HepG2 (cell line): Measurements from ENCODE around the gene HAUS1. TPM values are rescaled to one million over a fixed set of nuclear protein-coding genes. Genes with fewer than 3 reads are reported as not detected.

ENCODE experiments used
- ATAC-seq: fragments of 200-7000 bp; cut with Tn5 transposase; 3 replicates; pipeline ENCODE4 v1.9.1; 2020; ENCODE audit warnings: mild to moderate bottlenecking, moderate library complexity
- BruUV-seq: library from RNA; stranded (reverse); fragments of 400-500 nt; replicated peaks from 2 replicates; lab custom pipeline; 2021; lab: Mats Ljungman, UMichigan
- CTCF ChIA-PET: fragments of 300-600 bp; formaldehyde crosslinking; extraction: SDS; loops from one replicate; lab custom pipeline; 2021; ENCODE audit warnings: low total read pairs, inconsistent platforms, low intra/inter-chr PET ratio; lab: Yijun Ruan, JAX
- POLR2A ChIA-PET: fragments of 350-600 bp; sonication (Branson Sonifier 250); formaldehyde crosslinking; loops from one replicate; lab custom pipeline; 2020; ENCODE audit warnings: antibody characterized with exemption, inconsistent platforms; lab: Yijun Ruan, JAX
- DNase-seq: peaks from one replicate; pipeline ENCODE4 v3.0.0-alpha.2; 2015; ENCODE audit warnings: low spot score
- FAIRE-seq: peaks from 3 replicates; lab custom pipeline; 2011; peaks lifted over from hg19 to GRCh38; lab: Jason Lieb, UNC
- H2AFZ ChIP-seq: one replicate; pipeline ENCODE4 v1.6.1; 2011; ENCODE audit warnings: low read length, inconsistent platforms
- H3K27ac ChIP-seq: fragments of 300-600 bp; 3 replicates; pipeline ENCODE4 v1.8.0; 2011; ENCODE audit warnings: mixed run types, mild to moderate bottlenecking, mixed read lengths, low read length, inconsistent platforms; ENCODE audit not compliant: insufficient read depth; ENCODE audit errors: extremely low read length
- H3K27me3 ChIP-seq, 2 experiments: fragments of 200-600 bp in 1 of 2; 2 replicates in 1 of 2; 3 replicates in 1 of 2; pipeline versions ENCODE4 v1.6.0 to v1.8.0; 2011; ENCODE audit warnings: low read length in 2 of 2, mild to moderate bottlenecking in 2 of 2, moderate library complexity in 2 of 2, inconsistent platforms in 1 of 2; ENCODE audit not compliant: insufficient read depth in 2 of 2, control insufficient read depth in 1 of 2
- H3K36me3 ChIP-seq, 2 experiments: fragments of 200-600 bp in 1 of 2; replicated peaks in 1 of 2; 2 replicates in 1 of 2; 3 replicates in 1 of 2; pipeline versions ENCODE4 v1.5.1 to v1.8.0; 2011; ENCODE audit warnings: low read length in 2 of 2, inconsistent platforms in 1 of 2; ENCODE audit not compliant: insufficient read depth in 2 of 2, control insufficient read depth in 1 of 2
- H3K4me1 ChIP-seq: 2 replicates; pipeline ENCODE4 v1.5.1; 2012; ENCODE audit warnings: low read length, inconsistent platforms; ENCODE audit not compliant: insufficient read depth
- H3K4me2 ChIP-seq: 2 replicates; pipeline ENCODE4 v1.6.0; 2011; ENCODE audit warnings: low read depth, low read length, inconsistent platforms
- H3K4me3 ChIP-seq, 3 experiments: fragments of 200-600 bp in 1 of 3; sonication (generic), shearing (Covaris generic) in 1 of 3; replicated peaks in 1 of 3; 2 replicates each; pipeline ENCODE4 v1.5.1; 2011 to 2016; ENCODE audit warnings: low read length in 3 of 3, inconsistent platforms in 2 of 3, low read depth in 2 of 3, mild to moderate bottlenecking in 2 of 3, control low read depth in 1 of 3, mixed read lengths in 1 of 3; ENCODE audit not compliant: insufficient read depth in 1 of 3
- H3K79me2 ChIP-seq: one replicate; pipeline ENCODE4 v1.6.1; 2011; ENCODE audit warnings: low read length, inconsistent platforms; ENCODE audit not compliant: insufficient read depth
- H3K9ac ChIP-seq: 2 replicates; pipeline ENCODE4 v1.6.0; 2011; ENCODE audit warnings: mild to moderate bottlenecking, low read depth, low read length, inconsistent platforms; ENCODE audit not compliant: insufficient read depth
- H3K9me3 ChIP-seq: 2 replicates; pipeline ENCODE4 v1.5.1; 2012; ENCODE audit warnings: mild to moderate bottlenecking, low read length
- H4K20me1 ChIP-seq: 2 replicates; pipeline ENCODE4 v1.6.0; 2011; ENCODE audit warnings: inconsistent platforms, mild to moderate bottlenecking, low read length, moderate library complexity; ENCODE audit not compliant: insufficient read depth
- ARHGAP35 ChIP-seq: sonication (generic); formaldehyde crosslinking; IDR thresholded peaks from 2 replicates; pipeline ENCODE4 v1.9.0; 2022; ENCODE audit warnings: mild to moderate bottlenecking, inconsistent platforms, moderate library complexity, missing genetic modification reagents, borderline replicate concordance
- CAMTA2 ChIP-seq: sonication (generic); formaldehyde crosslinking; IDR thresholded peaks from 2 replicates; pipeline ENCODE4 v1.4.0; 2020; ENCODE audit warnings: mild to moderate bottlenecking, missing genetic modification reagents, borderline replicate concordance
- GPN1 ChIP-seq: sonication (generic); formaldehyde crosslinking; IDR thresholded peaks from 2 replicates; pipeline ENCODE4 v1.5.1; 2020; ENCODE audit warnings: missing genetic modification reagents, borderline replicate concordance
- KLF11 ChIP-seq: IDR thresholded peaks from 2 replicates; pipeline ENCODE4 v1.6.1; 2016; ENCODE audit warnings: missing compliant biosample characterization
- MXI1 ChIP-seq: IDR thresholded peaks from 3 replicates; pipeline ENCODE4 v1.6.1; 2012; ENCODE audit warnings: low read depth, low read length, inconsistent platforms, borderline replicate concordance
- NPAS2 ChIP-seq: sonication (generic); formaldehyde crosslinking; IDR thresholded peaks from 2 replicates; pipeline ENCODE4 v1.8.0; 2022; ENCODE audit warnings: mild to moderate bottlenecking, missing genetic modification reagents, borderline replicate concordance
- SATB2 ChIP-seq: sonication (generic); formaldehyde crosslinking; IDR thresholded peaks from 2 replicates; pipeline ENCODE4 v1.5.0; 2020; ENCODE audit warnings: missing genetic modification reagents
- SOX13 ChIP-seq, 3 experiments: fragments of 450-650 bp in 1 of 3; sonication (generic) in 1 of 3; formaldehyde crosslinking in 1 of 3; IDR thresholded peaks in 2 of 3; conservative IDR thresholded peaks in 1 of 3; 2 replicates each; pipeline versions ENCODE4 v1.5.0 to v1.6.1; 2016 to 2020; ENCODE audit warnings: antibody characterized with exemption in 1 of 3, mild to moderate bottlenecking in 1 of 3, missing compliant biosample characterization in 1 of 3, missing genetic modification reagents in 1 of 3, moderate library complexity in 1 of 3
- SYNCRIP ChIP-seq: fragments of 200-400 bp; formaldehyde crosslinking; IDR thresholded peaks from 2 replicates; pipeline ENCODE4 v1.6.1; 2018; ENCODE audit warnings: mild to moderate bottlenecking, low read depth, low read length; ENCODE audit not compliant: insufficient read depth
- ZEB1 ChIP-seq: IDR thresholded peaks from 2 replicates; pipeline ENCODE4 v1.6.1; 2012; ENCODE audit warnings: mild to moderate bottlenecking, low read depth, inconsistent platforms; ENCODE audit not compliant: insufficient replicate concordance
- ZNF207 ChIP-seq: fragments of 450-650 bp; IDR thresholded peaks from 2 replicates; pipeline ENCODE4 v1.6.1; 2016; ENCODE audit warnings: antibody characterized with exemption, borderline replicate concordance
- ZNF367 ChIP-seq: sonication (generic); formaldehyde crosslinking; IDR thresholded peaks from 2 replicates; pipeline ENCODE4 v1.4.0; 2020; ENCODE audit warnings: missing genetic modification reagents, borderline replicate concordance
- ZNF496 ChIP-seq: sonication (generic); formaldehyde crosslinking; IDR thresholded peaks from 2 replicates; pipeline ENCODE4 v1.8.1; 2023; ENCODE audit warnings: mild to moderate bottlenecking, moderate library complexity, missing genetic modification reagents; ENCODE audit not compliant: insufficient replicate concordance
- ZNF619 ChIP-seq: sonication (generic); formaldehyde crosslinking; IDR thresholded peaks from 2 replicates; pipeline ENCODE4 v1.4.0; 2020; ENCODE audit warnings: mild to moderate bottlenecking, missing genetic modification reagents
- WGBS: methylation state at CpG from one replicate; pipeline ENCODE4 v1.1.6; 2017; ENCODE audit warnings: low lambda C conversion rate; 5-methylcytosine and 5-hydroxymethylcytosine counted together
- in situ Hi-C: cut with HindIII; loops from 2 replicates; pipeline ENCODE4 v1.10.0; 2017; ENCODE audit warnings: low pct_unique_long_range_greater_than_20kb; ENCODE audit not compliant: extremely low pct_ligation_motif_present
- intact Hi-C: fragments of 100-400 bp; cut with micrococcal nuclease; formaldehyde crosslinking; loops from one replicate; pipeline ENCODE4 v1.10.0; 2022; ENCODE audit not compliant: unreplicated experiment
- polyA plus RNA-seq, 8 experiments: library from polyadenylated mRNA; depleted of rRNA in 3 of 8; stranded (reverse) in 7 of 8; unstranded in 1 of 8; fragments of >200 nt; fragmentation: Illumina TruSeq in 4 of 8; extraction: Trizol in 4 of 8; gene quantifications; 2 replicates each; pipeline versions ENCODE4 v1.2.1 to v1.2.3, GENCODE V29; 2011 to 2016; ENCODE audit warnings: low read depth in 4 of 8, missing spikeins in 1 of 8, mixed read lengths in 1 of 8; ENCODE audit not compliant: insufficient read depth in 1 of 8
- total RNA-seq, 5 experiments: library from RNA; depleted of rRNA; stranded (reverse); fragments of >200 nt; fragmentation: Illumina TruSeq; extraction: Trizol; gene quantifications; 2 replicates each; pipeline ENCODE4 v1.2.3, GENCODE V29; 2016; ENCODE audit warnings: low read depth in 1 of 5
- TF ChIP-seq, protein P1 (sequence below): sonication (generic); formaldehyde crosslinking; IDR thresholded peaks from 2 replicates; pipeline ENCODE4 v1.5.0; 2020; ENCODE audit warnings: missing genetic modification reagents
- TF ChIP-seq, protein P2 (sequence below): IDR thresholded peaks from 2 replicates; pipeline ENCODE4 v1.6.1; 2016; ENCODE audit warnings: low read depth, control low read depth
- TF ChIP-seq, protein P3 (sequence below): sonication (generic); formaldehyde crosslinking; IDR thresholded peaks from 2 replicates; pipeline ENCODE4 v1.4.0; 2020; ENCODE audit warnings: missing genetic modification reagents

HAUS1 gene
- total and polyA plus RNA-seq, 2 of the 13 experiments (the other 11 are each of a cell fraction or from before 2014, with no cell fraction given): 20.6 to 59.2 TPM

DNA sequence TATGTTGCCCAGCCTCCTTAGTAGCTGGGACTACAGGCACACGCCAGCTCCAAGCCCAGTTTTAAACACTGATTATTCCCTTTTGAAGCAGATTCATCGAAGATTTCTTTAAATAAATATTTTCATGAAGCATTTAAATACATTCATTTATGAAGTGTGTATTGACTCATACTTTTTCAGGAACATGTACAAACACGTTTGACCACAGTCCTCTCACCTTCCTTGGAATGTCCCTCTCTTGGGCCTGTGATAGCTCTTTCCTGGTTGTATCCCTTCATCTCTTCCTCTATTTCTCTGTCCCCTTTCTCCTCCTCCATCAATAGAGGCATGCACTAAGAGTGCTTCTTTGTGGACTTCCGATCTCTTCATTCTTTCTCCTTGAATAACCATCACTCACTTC is 34.7 kb upstream of the HAUS1 start:
- H3K4me2 ChIP-seq: no peak overlapping the region
- no peak overlapping the region for H3K4me3 ChIP-seq
- H3K79me2 ChIP-seq: no peaks in the 10 kb centered on the region
- 55% methylated on average over 4 of the region's 4 CpGs for WGBS
- H2AFZ ChIP-seq: no peak overlapping the region
- peaks cover 12 to 39% of the 10 kb centered on the region in 2 experiments; a peak in 4 of 5 replicates for H3K27me3 ChIP-seq
- peaks cover 21% of the 10 kb centered on the region for H3K4me1 ChIP-seq
- no peaks in the 10 kb centered on the region for H3K36me3 ChIP-seq
- CTCF ChIA-PET: no interaction called here
- H3K9ac ChIP-seq: no peak overlapping the region
- ATAC-seq (no peak), FAIRE-seq (no peak), DNase-seq (no peak)
- no peaks in the 10 kb centered on the region for H3K9me3 ChIP-seq
- BruUV-seq: no TSS peak
- H3K27ac ChIP-seq: no peak overlapping the region
- in situ Hi-C loops: no loop called here
- TF ChIP-seq SATB2 (CRISPR knock-in tag) (no peak), ZNF207 (no peak), ZNF367 (CRISPR knock-in tag) (no peak), SOX13 (IDR thresholded peaks at IDR 0.05) (no peak), SOX13 (CRISPR knock-in tag; conservative IDR thresholded peaks at IDR 0.05 in 1 of 2, IDR thresholded peaks at IDR 0.05 in 1 of 2) (no peak), CAMTA2 (no peak), GPN1 (CRISPR knock-in tag) (no peak)
- TF ChIP-seq, protein P1, sequence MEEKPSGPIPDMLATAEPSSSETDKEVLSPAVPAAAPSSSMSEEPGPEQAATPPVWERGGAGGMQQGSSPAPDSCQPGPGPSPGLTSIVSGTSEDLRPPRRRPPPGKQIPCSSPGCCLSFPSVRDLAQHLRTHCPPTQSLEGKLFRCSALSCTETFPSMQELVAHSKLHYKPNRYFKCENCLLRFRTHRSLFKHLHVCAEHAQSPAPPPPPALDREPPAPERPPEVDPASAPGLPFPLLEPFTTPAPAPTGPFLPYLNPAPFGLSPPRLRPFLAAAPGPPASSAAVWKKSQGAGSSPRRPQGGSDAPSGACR: no peak
- TF ChIP-seq, all 625 proteins: peak for 0
- POLR2A ChIA-PET: no interaction called here
- H4K20me1 ChIP-seq: peaks cover 9% of the 10 kb centered on the region; the same call in 1 of the 2 replicates
- intact Hi-C loops: no loop called here

DNA sequence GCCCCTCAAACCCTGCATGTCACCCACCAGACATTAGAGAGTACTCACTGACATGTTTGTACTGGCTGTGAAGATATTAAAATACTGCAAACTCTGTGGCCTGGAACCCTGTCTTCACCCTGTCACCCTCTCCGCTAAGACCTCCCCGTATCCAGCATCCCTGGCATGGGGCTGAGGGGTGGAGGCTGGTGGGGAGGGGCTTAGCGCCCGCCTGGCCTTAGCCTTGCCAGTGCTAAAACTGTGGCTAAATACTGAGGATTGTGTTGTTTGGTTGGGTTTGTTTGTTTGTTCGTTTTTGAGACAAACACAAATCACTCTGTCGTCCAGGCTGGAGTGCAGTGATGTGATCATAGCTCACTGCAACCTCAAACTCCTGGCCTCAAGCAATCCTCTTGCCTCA is 34.0 kb upstream of the HAUS1 start:
- 51% methylated on average over 4 of the region's 6 CpGs for WGBS
- no peak for ATAC-seq
- no peaks in the 10 kb centered on the region for H3K79me2 ChIP-seq
- H3K9me3 ChIP-seq: no peaks in the 10 kb centered on the region
- peaks cover 12 to 39% of the 10 kb centered on the region in 2 experiments; a peak in 4 of 5 replicates for H3K27me3 ChIP-seq
- in situ Hi-C loops: loop anchor here (5.0 to 10.0 kb wide), 2 partner anchors 103 to 375 kb away; partner anchors contain the start of gene EPG5
- no peak overlapping the region for H3K27ac ChIP-seq
- no peak for DNase-seq
- FAIRE-seq: no peak
- H3K4me3 ChIP-seq: no peak overlapping the region
- no peak overlapping the region for H3K4me2 ChIP-seq
- POLR2A ChIA-PET: no interaction called here
- no peaks in the 10 kb centered on the region for H3K36me3 ChIP-seq
- H3K9ac ChIP-seq: no peak overlapping the region
- intact Hi-C loops: loop anchor here (5.0 to 10.0 kb wide), 2 partner anchors 103 to 135 kb away; partner anchors contain the start of gene EPG5
- H4K20me1 ChIP-seq: peaks cover 9% of the 10 kb centered on the region; the same call in 1 of the 2 replicates
- H2AFZ ChIP-seq: no peak overlapping the region
- BruUV-seq: no TSS peak
- CTCF ChIA-PET: no interaction called here
- H3K4me1 ChIP-seq: peaks cover 21% of the 10 kb centered on the region
- TF ChIP-seq ZNF619 (no peak), ZNF496 (CRISPR knock-in tag) (no peak), KLF11 (CRISPR knock-in tag) (no peak), ARHGAP35 (CRISPR knock-in tag) (no peak), MXI1 (no peak), SYNCRIP (no peak), NPAS2 (CRISPR knock-in tag) (no peak), ZEB1 (no peak)
- TF ChIP-seq, protein P2, sequence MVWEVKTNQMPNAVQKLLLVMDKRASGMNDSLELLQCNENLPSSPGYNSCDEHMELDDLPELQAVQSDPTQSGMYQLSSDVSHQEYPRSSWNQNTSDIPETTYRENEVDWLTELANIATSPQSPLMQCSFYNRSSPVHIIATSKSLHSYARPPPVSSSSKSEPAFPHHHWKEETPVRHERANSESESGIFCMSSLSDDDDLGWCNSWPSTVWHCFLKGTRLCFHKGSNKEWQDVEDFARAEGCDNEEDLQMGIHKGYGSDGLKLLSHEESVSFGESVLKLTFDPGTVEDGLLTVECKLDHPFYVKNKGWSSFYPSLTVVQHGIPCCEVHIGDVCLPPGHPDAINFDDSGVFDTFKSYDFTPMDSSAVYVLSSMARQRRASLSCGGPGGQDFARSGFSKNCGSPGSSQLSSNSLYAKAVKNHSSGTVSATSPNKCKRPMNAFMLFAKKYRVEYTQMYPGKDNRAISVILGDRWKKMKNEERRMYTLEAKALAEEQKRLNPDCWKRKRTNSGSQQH (CRISPR knock-in tag): no peak
- TF ChIP-seq, protein P3, sequence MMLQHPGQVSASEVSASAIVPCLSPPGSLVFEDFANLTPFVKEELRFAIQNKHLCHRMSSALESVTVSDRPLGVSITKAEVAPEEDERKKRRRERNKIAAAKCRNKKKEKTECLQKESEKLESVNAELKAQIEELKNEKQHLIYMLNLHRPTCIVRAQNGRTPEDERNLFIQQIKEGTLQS (CRISPR knock-in tag): no peak
